SK-N-SH treated with all-trans-retinoic acid at 6 μM for 48 hours (cell line): ENCODE data around the gene PLA2G2A.

Experiments used
- ATAC-seq: fragments of 200-7000 bp; cut with Tn5 transposase; 3 replicates; pipeline ENCODE4 v1.9.1; 2020; ENCODE audit warnings: mild to moderate bottlenecking, moderate library complexity
- ARNTL ChIP-seq: fragments of 450-650 bp; formaldehyde crosslinking; IDR thresholded peaks from 2 replicates; pipeline ENCODE4 v1.5.0; 2020; ENCODE audit warnings: low read depth, mild to moderate bottlenecking, moderate library complexity, borderline replicate concordance
- BACH2 ChIP-seq: fragments of 250-450 bp; sonication (Bioruptor Pico); IDR thresholded peaks from 2 replicates; pipeline ENCODE4 v1.9.0; 2021; ENCODE audit warnings: mild to moderate bottlenecking, borderline replicate concordance
- CREB5 ChIP-seq: fragments of 250-450 bp; sonication (Bioruptor Pico); IDR thresholded peaks from 2 replicates; pipeline ENCODE4 v1.5.1; 2020; ENCODE audit warnings: low read depth, mild to moderate bottlenecking, moderate library complexity
- CSDC2 ChIP-seq: fragments of 250-450 bp; sonication (Bioruptor Pico); IDR thresholded peaks from 2 replicates; pipeline ENCODE4 v1.5.0; 2020; ENCODE audit warnings: mild to moderate bottlenecking, moderate library complexity
- CSRNP3 ChIP-seq: fragments of 250-450 bp; sonication (Bioruptor Pico); IDR thresholded peaks from 2 replicates; pipeline ENCODE4 v1.5.1; 2021; ENCODE audit warnings: mild to moderate bottlenecking, moderate library complexity
- ESRRG ChIP-seq: fragments of 250-450 bp; sonication (Bioruptor Pico); IDR thresholded peaks from 2 replicates; pipeline ENCODE4 v1.6.1; 2021; ENCODE audit warnings: mild to moderate bottlenecking
- ISL1 ChIP-seq: fragments of 250-450 bp; sonication (Bioruptor Pico); IDR thresholded peaks from 2 replicates; pipeline ENCODE4 v2.1.2; 2022; ENCODE audit warnings: mild to moderate bottlenecking, moderate library complexity
- PATZ1 ChIP-seq: fragments of 250-450 bp; sonication (Bioruptor Pico); IDR thresholded peaks from 2 replicates; pipeline ENCODE4 v1.8.0; 2020; ENCODE audit warnings: mild to moderate bottlenecking, moderate library complexity, borderline replicate concordance
- POU6F1 ChIP-seq: fragments of 250-450 bp; sonication (Bioruptor Pico); IDR thresholded peaks from 2 replicates; pipeline ENCODE4 v1.8.0; 2021; ENCODE audit warnings: low read depth, mild to moderate bottlenecking, moderate library complexity, borderline replicate concordance
- PPARA ChIP-seq: fragments of 250-450 bp; sonication (Bioruptor Pico); IDR thresholded peaks from 2 replicates; pipeline ENCODE4 v1.5.0; 2020; ENCODE audit warnings: mild to moderate bottlenecking, borderline replicate concordance
- RARB ChIP-seq: fragments of 250-450 bp; sonication (Bioruptor Pico); IDR thresholded peaks from 2 replicates; pipeline ENCODE4 v1.8.0; 2021; ENCODE audit warnings: mild to moderate bottlenecking, moderate library complexity
- TOX ChIP-seq: fragments of 250-450 bp; sonication (Bioruptor Pico); IDR thresholded peaks from 2 replicates; pipeline ENCODE4 v1.8.0; 2021; ENCODE audit warnings: mild to moderate bottlenecking, moderate library complexity, borderline replicate concordance
- TSHZ2 ChIP-seq: fragments of 250-450 bp; sonication (Bioruptor Pico); IDR thresholded peaks from 2 replicates; pipeline ENCODE4 v1.5.0; 2020; ENCODE audit warnings: mild to moderate bottlenecking, moderate library complexity
- ZC3H10 ChIP-seq: fragments of 250-450 bp; sonication (Bioruptor Pico); IDR thresholded peaks from 2 replicates; pipeline ENCODE4 v1.5.1; 2021; ENCODE audit warnings: mild to moderate bottlenecking, moderate library complexity
- ZFP3 ChIP-seq: fragments of 250-450 bp; sonication (Bioruptor Pico); IDR thresholded peaks from 2 replicates; pipeline ENCODE4 v1.5.0; 2020; ENCODE audit warnings: mild to moderate bottlenecking, moderate library complexity
- ZFP30 ChIP-seq: fragments of 450-650 bp; formaldehyde crosslinking; IDR thresholded peaks from 2 replicates; pipeline ENCODE4 v1.5.0; 2022; ENCODE audit warnings: mild to moderate bottlenecking, moderate library complexity
- ZNF565 ChIP-seq: fragments of 450-650 bp; formaldehyde crosslinking; conservative IDR thresholded peaks from 2 replicates; pipeline ENCODE4 v1.5.0; 2020; ENCODE audit warnings: low read depth, mild to moderate bottlenecking, moderate library complexity
- ZNF70 ChIP-seq: fragments of 450-650 bp; formaldehyde crosslinking; IDR thresholded peaks from 2 replicates; pipeline ENCODE4 v1.5.0; 2020; ENCODE audit warnings: mild to moderate bottlenecking, moderate library complexity
- ZNF8 ChIP-seq: fragments of 450-650 bp; formaldehyde crosslinking; IDR thresholded peaks from 2 replicates; pipeline ENCODE4 v1.5.0; 2020; ENCODE audit warnings: mild to moderate bottlenecking, moderate library complexity

PLA2G2A gene

GRCh38 chr1:19967808-19968207 lies 11.6 kb downstream of the PLA2G2A start:
- TF ChIP-seq POU6F1 (CRISPR knock-in tag), result no peak
- no peak for TF ChIP-seq ZC3H10 (CRISPR knock-in tag)
- TF ChIP-seq ZNF8 (CRISPR knock-in tag), result no peak
- no peak for TF ChIP-seq CREB5 (CRISPR knock-in tag)
- TF ChIP-seq PPARA (CRISPR knock-in tag), result no peak
- no peak for TF ChIP-seq ZFP3 (CRISPR knock-in tag)
- TF ChIP-seq PATZ1 (CRISPR knock-in tag), result no peak
- no peak for TF ChIP-seq CSRNP3 (CRISPR knock-in tag)
- no peak for ATAC-seq

GRCh38 chr1:19964542-19964941 lies 14.9 kb downstream of the PLA2G2A start:
- TF ChIP-seq TOX (CRISPR knock-in tag) (no peak), CSDC2 (CRISPR knock-in tag) (no peak), CREB5 (CRISPR knock-in tag) (no peak), ZFP30 (CRISPR knock-in tag) (no peak), ESRRG (CRISPR knock-in tag) (no peak), POU6F1 (CRISPR knock-in tag) (no peak)
- no peak for ATAC-seq

- ATAC-seq, result no peak
- TF ChIP-seq ISL1 (no peak), CREB5 (CRISPR knock-in tag) (no peak), ESRRG (CRISPR knock-in tag) (no peak), POU6F1 (CRISPR knock-in tag) (no peak), PPARA (CRISPR knock-in tag) (no peak), ZNF565 (no peak), TSHZ2 (CRISPR knock-in tag) (no peak), ZC3H10 (CRISPR knock-in tag) (no peak), ARNTL (CRISPR knock-in tag) (no peak), RARB (CRISPR knock-in tag) (no peak), BACH2 (CRISPR knock-in tag) (no peak), ZFP30 (CRISPR knock-in tag) (no peak), CSDC2 (CRISPR knock-in tag) (no peak), ZNF70 (CRISPR knock-in tag) (no peak), PATZ1 (CRISPR knock-in tag) (no peak)
These were observed 15.8 kb downstream of the PLA2G2A start for GRCh38 chr1:19963636-19964035.
